ENCODE measurements around the gene CALML3.
"Not testable (repeated sequence)": the region's sequence is repeated elsewhere in the genome, so short reads cannot be mapped to it uniquely, and the experiment has no call there.

Gene CALML3

GRCh38 chr10:5524641-5525560 is at the start of gene CALML3:
CALML3 (plus strand) TSS chr10:5524961; CDS start chr10:5525086, 125 bp downstream.
- DNase-seq, result no peak

- not testable (repeated sequence) for DNase-seq
Measured at GRCh38 chr10:5475088-5475487, 49.7 kb upstream of the CALML3 start.

DNA sequence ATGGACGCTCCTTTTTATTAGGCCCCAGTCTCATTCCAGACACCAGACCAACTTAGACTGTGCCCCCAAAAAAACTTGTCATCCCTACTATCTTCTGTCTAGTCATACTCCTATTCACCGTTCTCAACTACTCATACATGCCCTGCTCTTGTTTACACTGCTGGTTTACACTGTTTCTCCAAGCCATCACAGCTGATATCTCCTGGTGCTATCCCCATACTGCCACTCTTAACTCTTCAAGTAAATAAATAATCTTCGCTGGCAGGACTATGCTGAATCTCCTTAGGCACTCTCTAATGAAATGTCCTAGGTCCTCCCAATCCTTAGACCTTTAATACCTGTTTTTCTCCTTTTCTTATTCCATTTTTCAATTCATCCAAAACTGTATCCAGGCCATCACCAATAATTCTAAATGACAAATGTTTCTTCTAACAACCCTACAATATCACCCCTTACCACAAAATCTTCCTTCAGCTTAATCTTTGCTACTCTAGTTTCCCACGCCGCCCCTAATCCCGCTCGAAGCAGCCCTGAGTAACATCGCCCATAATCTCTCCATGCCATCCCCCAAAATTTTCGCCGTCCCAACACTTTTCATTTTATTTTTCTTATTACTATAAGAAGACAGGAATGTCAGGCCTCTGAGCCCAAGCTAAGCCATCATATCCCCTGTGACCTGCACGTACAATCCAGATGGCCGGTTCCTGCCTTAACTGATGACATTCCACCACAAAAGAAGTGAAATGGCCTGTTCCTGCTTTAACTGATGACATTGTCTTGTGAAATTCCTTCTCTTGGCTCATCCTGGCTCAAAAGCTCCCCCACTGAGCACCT is 48.6 kb upstream of the CALML3 start:
- not testable (repeated sequence) for DNase-seq

- no peak for DNase-seq
Measured at GRCh38 chr10:5476918-5477525, 47.7 kb upstream of the CALML3 start.

- no peak for DNase-seq
Measured at GRCh38 chr10:5477948-5478693, 46.6 kb upstream of the CALML3 start.

DNA sequence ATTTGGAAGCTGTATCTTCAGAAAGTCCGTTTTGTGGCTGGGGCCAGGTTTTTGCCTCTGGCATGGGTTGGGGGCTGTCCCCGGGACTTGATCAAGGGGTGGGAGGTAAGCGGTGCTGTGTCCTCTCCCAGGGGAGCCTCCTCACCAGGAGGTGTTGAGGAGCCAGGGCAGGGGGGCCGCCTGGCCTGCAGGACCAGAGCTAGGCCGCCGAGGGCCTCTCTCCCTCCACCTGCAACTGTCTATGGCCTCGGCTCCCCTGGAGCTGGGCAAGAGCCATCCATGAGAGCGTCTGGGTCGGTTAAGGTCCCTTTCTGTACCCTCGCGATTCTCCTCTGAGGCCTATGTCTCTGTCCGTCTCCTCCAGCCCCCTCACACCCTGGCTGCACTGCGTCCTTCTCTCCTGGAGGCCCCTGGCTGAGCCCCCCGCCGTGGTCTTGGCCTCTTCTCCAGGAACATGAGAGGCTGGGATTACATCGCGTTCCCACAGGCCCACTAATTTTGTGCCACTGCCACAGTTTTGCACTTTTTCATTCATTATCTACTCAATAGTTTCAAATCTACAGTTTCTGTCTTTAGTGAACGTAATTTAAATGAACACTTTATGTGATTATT is 46.0 kb upstream of the CALML3 start:
- DNase-seq, result no peak

DNA sequence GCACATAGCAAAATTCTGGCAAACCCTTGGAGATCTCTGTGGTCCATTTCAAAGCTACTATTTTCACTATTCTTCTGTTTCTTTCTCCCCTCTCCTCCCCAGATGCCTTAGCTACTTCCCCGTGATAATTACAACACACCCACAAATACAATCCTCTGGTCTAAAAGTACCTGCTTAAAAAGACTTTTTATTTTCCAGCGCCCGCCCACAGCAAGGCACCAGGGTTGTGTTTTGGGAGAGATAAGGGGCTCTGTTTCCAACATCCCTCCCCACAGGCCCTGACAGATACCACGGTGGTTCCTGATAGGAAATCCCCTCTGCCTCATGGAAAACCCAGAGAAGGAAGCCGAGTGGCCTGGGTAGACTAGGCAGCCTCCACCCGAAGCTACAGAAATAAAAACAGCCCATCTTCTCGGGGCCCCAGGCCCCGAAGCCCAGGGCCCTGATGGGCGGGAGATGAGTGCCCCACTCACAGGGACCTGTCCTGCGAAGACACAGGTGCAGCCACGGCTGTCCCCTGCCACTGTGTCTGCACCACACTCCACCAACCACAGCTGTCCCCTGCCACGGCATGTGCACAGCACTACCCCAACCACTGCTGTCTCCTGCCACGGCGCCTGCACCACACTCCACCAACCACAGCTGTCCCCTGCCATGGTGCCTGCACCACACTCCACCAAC is 45.1 kb upstream of the CALML3 start:
- DNase-seq, result no peak

GRCh38 chr10:5480162-5480941 is 44.4 kb upstream of the CALML3 start:
- DNase-seq, result no peak

- no peak for DNase-seq
Measured at GRCh38 chr10:5481121-5481520, 43.6 kb upstream of the CALML3 start.

GRCh38 chr10:5482016-5482415 is 42.7 kb upstream of the CALML3 start:
- DNase-seq, result no peak

GRCh38 chr10:5484205-5484604 is 40.6 kb upstream of the CALML3 start:
- no peak for DNase-seq

GRCh38 chr10:5485290-5485689 is 39.5 kb upstream of the CALML3 start:
- DNase-seq, result no peak

- no peak for DNase-seq
Measured at GRCh38 chr10:5485948-5486852, 38.6 kb upstream of the CALML3 start.

GRCh38 chr10:5486853-5487235 is 37.9 kb upstream of the CALML3 start:
- no peak for DNase-seq

DNA sequence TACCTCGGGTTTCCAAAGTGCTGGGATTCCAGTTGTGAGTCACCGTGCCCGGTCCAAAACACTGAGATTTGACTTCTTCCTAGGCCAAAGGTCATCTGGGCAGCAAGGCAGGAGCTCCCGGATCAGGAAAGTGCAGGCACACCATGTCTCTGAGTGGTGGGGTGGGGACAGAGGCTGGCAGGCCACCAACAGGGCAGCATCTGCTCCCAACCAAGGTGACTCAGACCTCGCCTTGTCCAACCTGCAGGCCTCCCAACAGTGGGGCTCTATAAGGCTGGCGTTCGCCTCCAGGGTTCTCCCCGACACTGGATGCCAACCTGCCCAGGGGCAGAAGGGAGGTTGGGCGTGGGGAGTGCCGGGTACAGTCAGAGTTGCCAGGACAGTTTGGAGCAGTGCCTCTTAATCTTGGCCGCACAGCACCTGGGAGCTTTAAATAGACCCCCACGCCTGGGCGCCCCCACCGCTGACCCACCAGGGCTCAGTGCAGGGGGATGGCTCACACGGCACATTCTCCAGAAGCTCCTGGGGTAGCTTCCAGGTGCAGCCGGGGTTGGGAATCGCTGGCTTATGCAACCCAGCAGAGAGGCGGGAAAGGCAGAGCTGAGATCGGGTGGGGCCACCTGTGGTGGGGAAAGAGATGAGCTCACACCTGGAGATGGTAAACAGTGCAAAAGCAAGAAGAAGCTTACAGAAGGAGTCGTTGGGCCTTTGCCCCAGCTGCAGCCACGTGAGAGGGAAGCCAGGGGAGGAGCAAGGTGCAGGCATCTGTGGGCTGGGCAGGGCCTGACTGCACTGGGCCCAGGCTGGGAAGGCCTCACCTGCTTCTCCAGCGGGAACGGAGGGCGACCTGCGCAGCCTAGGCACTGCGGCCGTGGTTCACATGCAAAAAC is 36.2 kb upstream of the CALML3 start:
- DNase-seq, result no peak

GRCh38 chr10:5490032-5490431 is 34.7 kb upstream of the CALML3 start:
- DNase-seq, result no peak

Data from amygdala (tissue), 56 donors.